Erythroblast (primary cell): ENCODE data around the gene LAPTM5.
"Not testable (repeated sequence)": the region's sequence is repeated elsewhere in the genome, so short reads cannot be mapped to it uniquely, and the experiment has no call there.

Experiments used
- DNase-seq, 2 experiments: peaks; one replicate each; lab custom pipeline; 2025; lab: John Stamatoyannopoulos, UW
- GATA1 ChIP-seq: IDR thresholded peaks from 2 replicates; pipeline ENCODE4 v1.6.1; 2011; ENCODE audit warnings: low read depth, mild to moderate bottlenecking, control low read depth, low read length, moderate library complexity
- POLR2A ChIP-seq: IDR thresholded peaks from 2 replicates; pipeline ENCODE4 v1.6.1; 2011; ENCODE audit warnings: mild to moderate bottlenecking, low read length

LAPTM5 gene

GRCh38 chr1:30790850-30791778 lies 33.5 kb upstream of the LAPTM5 start:
- TF ChIP-seq GATA1 (no peak), POLR2A (no peak)
- no peak for DNase-seq

- DNase-seq = not testable (repeated sequence)
Measured at GRCh38 chr1:30790256-30790525, 32.6 kb upstream of the LAPTM5 start.

GRCh38 chr1:30789388-30790255 lies 32.0 kb upstream of the LAPTM5 start:
- DNase-seq = no peak
- no peak for TF ChIP-seq GATA1

- TF ChIP-seq GATA1 = no peak
- TF ChIP-seq POLR2A = no peak
- no peak for DNase-seq
Measured at GRCh38 chr1:30788580-30789387, 31.2 kb upstream of the LAPTM5 start.

- no peak for TF ChIP-seq GATA1
- no peak for TF ChIP-seq POLR2A
- no peak for DNase-seq
Measured at GRCh38 chr1:30787856-30788495, 30.4 kb upstream of the LAPTM5 start.

- TF ChIP-seq GATA1 = no peak
- TF ChIP-seq POLR2A = no peak
- DNase-seq = no peak
Measured at GRCh38 chr1:30787266-30787665, 29.7 kb upstream of the LAPTM5 start.

- TF ChIP-seq GATA1 = no peak
- TF ChIP-seq POLR2A = no peak
- DNase-seq = no peak
Measured at GRCh38 chr1:30786264-30786991, 28.9 kb upstream of the LAPTM5 start.

GRCh38 chr1:30785714-30786113 lies 28.1 kb upstream of the LAPTM5 start:
- TF ChIP-seq GATA1 (no peak), POLR2A (no peak)
- DNase-seq = no peak

GRCh38 chr1:30785181-30785580 lies 27.6 kb upstream of the LAPTM5 start:
- no peak for DNase-seq
- TF ChIP-seq POLR2A (no peak), GATA1 (no peak)

GRCh38 chr1:30783256-30783915 lies 25.8 kb upstream of the LAPTM5 start:
- DNase-seq = no peak

GRCh38 chr1:30782361-30783255 lies 25.0 kb upstream of the LAPTM5 start:
- peak; percentile 71 to 87 for DNase-seq
- TF ChIP-seq GATA1 = no peak
- TF ChIP-seq POLR2A = no peak

More at GRCh38 chr1:30783256-30783915, 25.8 kb upstream of the LAPTM5 start:
- TF ChIP-seq POLR2A = no peak
- no peak for TF ChIP-seq GATA1
